Measurements from ENCODE around the gene ZNF549. TPM values are rescaled to one million over a fixed set of nuclear protein-coding genes. Genes with fewer than 3 reads are reported as not detected.

ZNF549 gene
- total and polyA plus RNA-seq, 2 of the 13 experiments (the other 11 are each of a cell fraction or from before 2014, with no cell fraction given): 2.8 to 6.4 TPM

DNA sequence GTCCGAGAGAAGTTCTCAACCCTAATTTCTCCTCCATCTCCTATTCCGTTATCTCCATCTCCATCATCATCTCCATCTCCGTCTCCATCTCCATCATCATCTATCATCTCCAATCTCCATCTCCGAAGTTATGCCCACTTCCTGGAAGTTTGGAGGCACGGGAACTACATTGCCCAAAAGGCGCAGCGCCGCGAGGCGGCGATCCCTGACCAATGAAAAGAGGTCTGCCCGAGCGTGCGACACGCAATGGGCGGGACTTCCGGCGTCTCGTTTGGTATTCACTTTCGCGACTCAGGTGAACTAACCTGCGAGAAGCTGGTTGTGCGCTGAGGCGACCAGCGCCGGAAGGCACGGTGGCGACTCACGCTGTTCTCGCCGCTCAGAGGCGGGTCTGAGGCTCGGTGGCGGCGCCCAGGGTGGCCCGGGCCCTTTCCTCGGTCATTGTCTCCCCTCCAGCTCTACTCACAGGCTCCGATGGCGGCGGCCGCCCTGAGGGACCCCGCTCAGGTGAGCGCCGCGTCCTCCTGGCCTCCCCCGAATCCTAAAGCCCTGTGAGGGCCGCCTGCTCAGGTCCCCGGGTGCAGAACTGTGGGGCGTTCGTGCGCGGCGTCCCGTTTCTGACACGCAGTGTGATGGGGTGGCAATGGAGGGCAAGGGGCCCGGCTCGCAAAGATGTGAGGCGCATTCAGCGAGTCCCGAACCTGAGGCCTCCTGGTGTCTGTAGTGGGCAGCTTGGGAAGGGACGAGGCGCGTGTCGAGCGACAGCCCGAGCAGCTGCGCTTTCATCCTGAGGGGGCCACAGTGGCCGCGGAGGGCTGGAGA lies 39.5 kb upstream of the ZNF549 start, which contains the start of gene ZNF419 (continued):
- TF ChIP-seq, protein P1, sequence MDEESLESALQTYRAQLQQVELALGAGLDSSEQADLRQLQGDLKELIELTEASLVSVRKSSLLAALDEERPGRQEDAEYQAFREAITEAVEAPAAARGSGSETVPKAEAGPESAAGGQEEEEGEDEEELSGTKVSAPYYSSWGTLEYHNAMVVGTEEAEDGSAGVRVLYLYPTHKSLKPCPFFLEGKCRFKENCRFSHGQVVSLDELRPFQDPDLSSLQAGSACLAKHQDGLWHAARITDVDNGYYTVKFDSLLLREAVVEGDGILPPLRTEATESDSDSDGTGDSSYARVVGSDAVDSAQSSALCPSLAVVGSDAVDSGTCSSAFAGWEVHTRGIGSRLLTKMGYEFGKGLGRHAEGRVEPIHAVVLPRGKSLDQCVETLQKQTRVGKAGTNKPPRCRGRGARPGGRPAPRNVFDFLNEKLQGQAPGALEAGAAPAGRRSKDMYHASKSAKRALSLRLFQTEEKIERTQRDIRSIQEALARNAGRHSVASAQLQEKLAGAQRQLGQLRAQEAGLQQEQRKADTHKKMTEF (CRISPR knock-in tag; IDR thresholded peaks at IDR 0.05): peak; percentile 57; the same call in 1 of the 2 replicates
- TF ChIP-seq FOSL2 (CRISPR knock-in tag; IDR thresholded peaks at IDR 0.05) (0 out of 2 replicates have a peak, but pooled peaks have one; percentile 28), PHF8 (CRISPR knock-in tag; IDR thresholded peaks at IDR 0.05) (peak; percentile 92), ZNF264 (CRISPR knock-in tag; IDR thresholded peaks at IDR 0.05) (0 out of 2 replicates have a peak, but pooled peaks have one; percentile 29), ZBTB20 (CRISPR knock-in tag; IDR thresholded peaks at IDR 0.05; ENCODE audit: borderline replicate concordance, low read depth) (peak; percentile 31; the same call in 1 of the 2 replicates), SPEN (CRISPR knock-in tag; IDR thresholded peaks at IDR 0.05; ENCODE audit: low read depth) (peak; percentile 74), SIX1 (CRISPR knock-in tag; IDR thresholded peaks at IDR 0.05; ENCODE audit: borderline replicate concordance) (0 out of 2 replicates have a peak, but pooled peaks have one; percentile 32), NRL (CRISPR knock-in tag; IDR thresholded peaks at IDR 0.05; ENCODE audit: borderline replicate concordance) (0 out of 2 replicates have a peak, but pooled peaks have one; percentile 64), NFYB (CRISPR knock-in tag; IDR thresholded peaks at IDR 0.05) (peak; percentile 96), TBX2 (CRISPR knock-in tag; IDR thresholded peaks at IDR 0.05; ENCODE audit: borderline replicate concordance) (peak; percentile 37; the same call in 1 of the 2 replicates), YEATS4 (CRISPR knock-in tag; IDR thresholded peaks at IDR 0.05; ENCODE audit: borderline replicate concordance) (0 out of 2 replicates have a peak, but pooled peaks have one; percentile 32), ZSCAN22 (CRISPR knock-in tag; IDR thresholded peaks at IDR 0.05) (peak; percentile 92), CHD2 (IDR thresholded peaks at IDR 0.05; ENCODE audit: low read depth, low read length) (peak; percentile 47; the same call in 1 of the 2 replicates), ATF1 (CRISPR knock-in tag; IDR thresholded peaks at IDR 0.05) (peak; percentile 92), KDM2A (CRISPR knock-in tag; IDR thresholded peaks at IDR 0.05; ENCODE audit: borderline replicate concordance, low read depth) (peak; percentile 82; the same call in 1 of the 2 replicates), ZNF350 (CRISPR knock-in tag; IDR thresholded peaks at IDR 0.05; ENCODE audit: borderline replicate concordance, low read depth) (peak; percentile 59; the same call in 1 of the 2 replicates), SIN3B (IDR thresholded peaks at IDR 0.05; ENCODE audit: low read length) (0 out of 2 replicates have a peak, but pooled peaks have one; percentile 32), HCFC1 (IDR thresholded peaks at IDR 0.05; ENCODE audit: low read depth, low read length) (peak; percentile 95)
- TF ChIP-seq, protein P2, sequence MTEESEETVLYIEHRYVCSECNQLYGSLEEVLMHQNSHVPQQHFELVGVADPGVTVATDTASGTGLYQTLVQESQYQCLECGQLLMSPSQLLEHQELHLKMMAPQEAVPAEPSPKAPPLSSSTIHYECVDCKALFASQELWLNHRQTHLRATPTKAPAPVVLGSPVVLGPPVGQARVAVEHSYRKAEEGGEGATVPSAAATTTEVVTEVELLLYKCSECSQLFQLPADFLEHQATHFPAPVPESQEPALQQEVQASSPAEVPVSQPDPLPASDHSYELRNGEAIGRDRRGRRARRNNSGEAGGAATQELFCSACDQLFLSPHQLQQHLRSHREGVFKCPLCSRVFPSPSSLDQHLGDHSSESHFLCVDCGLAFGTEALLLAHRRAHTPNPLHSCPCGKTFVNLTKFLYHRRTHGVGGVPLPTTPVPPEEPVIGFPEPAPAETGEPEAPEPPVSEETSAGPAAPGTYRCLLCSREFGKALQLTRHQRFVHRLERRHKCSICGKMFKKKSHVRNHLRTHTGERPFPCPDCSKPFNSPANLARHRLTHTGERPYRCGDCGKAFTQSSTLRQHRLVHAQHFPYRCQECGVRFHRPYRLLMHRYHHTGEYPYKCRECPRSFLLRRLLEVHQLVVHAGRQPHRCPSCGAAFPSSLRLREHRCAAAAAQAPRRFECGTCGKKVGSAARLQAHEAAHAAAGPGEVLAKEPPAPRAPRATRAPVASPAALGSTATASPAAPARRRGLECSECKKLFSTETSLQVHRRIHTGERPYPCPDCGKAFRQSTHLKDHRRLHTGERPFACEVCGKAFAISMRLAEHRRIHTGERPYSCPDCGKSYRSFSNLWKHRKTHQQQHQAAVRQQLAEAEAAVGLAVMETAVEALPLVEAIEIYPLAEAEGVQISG (CRISPR knock-in tag; IDR thresholded peaks at IDR 0.05): peak; percentile 83
- TF ChIP-seq, protein P3, sequence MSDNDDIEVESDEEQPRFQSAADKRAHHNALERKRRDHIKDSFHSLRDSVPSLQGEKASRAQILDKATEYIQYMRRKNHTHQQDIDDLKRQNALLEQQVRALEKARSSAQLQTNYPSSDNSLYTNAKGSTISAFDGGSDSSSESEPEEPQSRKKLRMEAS (IDR thresholded peaks at IDR 0.05): 0 out of 2 replicates have a peak, but pooled peaks have one; percentile 26
- TF ChIP-seq, protein P4, sequence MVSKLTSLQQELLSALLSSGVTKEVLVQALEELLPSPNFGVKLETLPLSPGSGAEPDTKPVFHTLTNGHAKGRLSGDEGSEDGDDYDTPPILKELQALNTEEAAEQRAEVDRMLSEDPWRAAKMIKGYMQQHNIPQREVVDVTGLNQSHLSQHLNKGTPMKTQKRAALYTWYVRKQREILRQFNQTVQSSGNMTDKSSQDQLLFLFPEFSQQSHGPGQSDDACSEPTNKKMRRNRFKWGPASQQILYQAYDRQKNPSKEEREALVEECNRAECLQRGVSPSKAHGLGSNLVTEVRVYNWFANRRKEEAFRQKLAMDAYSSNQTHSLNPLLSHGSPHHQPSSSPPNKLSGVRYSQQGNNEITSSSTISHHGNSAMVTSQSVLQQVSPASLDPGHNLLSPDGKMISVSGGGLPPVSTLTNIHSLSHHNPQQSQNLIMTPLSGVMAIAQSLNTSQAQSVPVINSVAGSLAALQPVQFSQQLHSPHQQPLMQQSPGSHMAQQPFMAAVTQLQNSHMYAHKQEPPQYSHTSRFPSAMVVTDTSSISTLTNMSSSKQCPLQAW (CRISPR knock-in tag; IDR thresholded peaks at IDR 0.05): peak; percentile 74
- TF ChIP-seq, protein P5, sequence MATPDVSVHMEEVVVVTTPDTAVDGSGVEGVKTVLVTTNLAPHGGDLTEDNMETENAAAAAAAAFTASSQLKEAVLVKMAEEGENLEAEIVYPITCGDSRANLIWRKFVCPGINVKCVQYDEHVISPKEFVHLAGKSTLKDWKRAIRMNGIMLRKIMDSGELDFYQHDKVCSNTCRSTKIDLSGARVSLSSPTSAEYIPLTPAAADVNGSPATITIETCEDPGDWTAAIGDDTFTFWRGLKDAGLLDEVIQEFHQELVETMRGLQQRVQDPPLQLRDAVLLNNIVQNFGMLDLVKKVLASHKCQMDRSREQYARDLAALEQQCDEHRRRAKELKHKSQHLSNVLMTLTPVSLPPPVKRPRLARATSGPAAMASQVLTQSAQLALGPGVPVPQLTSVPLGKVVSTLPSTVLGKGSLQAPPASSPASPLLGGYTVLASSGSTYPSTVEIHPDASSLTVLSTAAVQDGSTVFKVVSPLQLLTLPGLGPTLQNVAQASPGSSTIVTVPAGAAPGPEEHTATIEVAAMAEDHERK (CRISPR knock-in tag; IDR thresholded peaks at IDR 0.05; ENCODE audit: low read depth): peak; percentile 96

Data from HepG2 (cell line).